MCF 10A (cell line): ENCODE measurements around the gene SYT14. TPM values are rescaled to one million over a fixed set of nuclear protein-coding genes. Genes with fewer than 3 reads are reported as not detected.

ENCODE experiments used
- BruUV-seq: library from RNA; stranded (reverse); fragments of 400-500 nt; replicated peaks from 2 replicates; lab custom pipeline; 2021; lab: Mats Ljungman, UMichigan
- CTCF ChIA-PET: fragments of 300-600 bp; sonication (Branson Sonifier 250); formaldehyde crosslinking; extraction: SDS; loops from one replicate; lab custom pipeline; 2021; ENCODE audit warnings: antibody characterized with exemption, inconsistent platforms; lab: Yijun Ruan, JAX
- POLR2A ChIA-PET: fragments of 300-600, 350-650 bp; sonication (Branson Sonifier 250); formaldehyde crosslinking; extraction: SDS; loops from one replicate; lab custom pipeline; 2020; ENCODE audit warnings: antibody characterized with exemption, inconsistent platforms; lab: Yijun Ruan, JAX
- DNase-seq: peaks from one replicate; pipeline ENCODE4 v3.0.0-alpha.2; 2018; ENCODE audit not compliant: unreplicated experiment
- H3K27ac Mint-ChIP-seq: one replicate; pipeline ENCODE4 v1.8.0; 2022; ENCODE audit warnings: mild to moderate bottlenecking, low read depth, mixed read lengths; ENCODE audit not compliant: unreplicated experiment
- H3K27me3 Mint-ChIP-seq: one replicate; pipeline ENCODE4 v1.8.0; 2022; ENCODE audit warnings: mixed read lengths; ENCODE audit not compliant: insufficient read depth, unreplicated experiment
- H3K36me3 Mint-ChIP-seq: one replicate; pipeline ENCODE4 v1.8.0; 2022; ENCODE audit warnings: mild to moderate bottlenecking, moderate library complexity, mixed read lengths; ENCODE audit not compliant: insufficient read depth, unreplicated experiment
- H3K4me1 Mint-ChIP-seq: one replicate; pipeline ENCODE4 v1.8.0; 2022; ENCODE audit warnings: mixed read lengths; ENCODE audit not compliant: insufficient read depth, unreplicated experiment
- H3K4me3 Mint-ChIP-seq: one replicate; pipeline ENCODE4 v1.8.0; 2022; ENCODE audit warnings: mild to moderate bottlenecking, moderate library complexity, mixed read lengths; ENCODE audit not compliant: unreplicated experiment
- H3K9me3 Mint-ChIP-seq: one replicate; pipeline ENCODE4 v1.8.0; 2022; ENCODE audit warnings: mixed read lengths; ENCODE audit not compliant: unreplicated experiment
- CTCF ChIP-seq: fragments of 200-600 bp; IDR thresholded peaks from one replicate; pipeline ENCODE4 v1.8.0; 2022; ENCODE audit warnings: antibody characterized with exemption, mild to moderate bottlenecking; ENCODE audit not compliant: unreplicated experiment
- intact Hi-C: fragments of 100-400 bp; cut with micrococcal nuclease; formaldehyde crosslinking; loops from 2 replicates; pipeline ENCODE4 v1.14.1; 2022
- total RNA-seq: library from RNA; stranded (reverse); gene quantifications from 2 replicates; pipeline ENCODE4 v1.2.3, GENCODE V29; 2022

The SYT14 gene
- total RNA-seq, 1 experiment from 2014 or later, result 0.79 TPM

DNA sequence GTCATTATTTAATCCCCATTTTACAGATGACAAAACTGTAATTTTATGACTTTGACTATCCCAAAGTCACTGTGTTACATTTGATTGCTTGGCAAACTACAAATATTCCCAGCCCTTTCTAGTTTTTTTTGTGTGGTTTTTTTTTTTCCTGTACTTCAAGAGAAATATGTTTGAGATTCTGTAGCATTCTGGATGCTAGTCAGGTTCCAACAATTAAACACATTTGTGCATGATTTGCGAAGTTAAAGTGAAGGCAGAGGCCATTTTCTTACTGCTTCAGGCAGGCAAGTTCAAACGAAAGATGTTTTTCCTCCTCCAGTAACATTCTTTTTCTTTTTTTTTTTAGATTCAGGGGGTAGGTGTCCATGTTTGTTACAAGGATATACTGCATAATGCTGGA, 186.7 kb downstream of the SYT14 start:
- Mint-ChIP-seq H3K36me3 (no peaks in the 10 kb centered on the region), H3K27ac (no peak overlapping the region), H3K4me3 (no peak overlapping the region), H3K27me3 (peaks cover 18% of the 10 kb centered on the region), H3K9me3 (no peaks in the 10 kb centered on the region), H3K4me1 (peaks cover 17% of the 10 kb centered on the region)
- BruUV-seq, result no TSS peak
- ChIA-PET CTCF (interaction anchor here (0.6 to 2.7 kb wide), 4 partner anchors 9 to 163 kb away, joined by 3 to 13 read pairs (median 4); no protein-coding TSS in a partner anchor), POLR2A (no interaction called here)
- intact Hi-C loops, result no loop called here
- no peak for TF ChIP-seq CTCF
- DNase-seq, result no peak

GRCh38 chr1:210125143-210125542, 187.1 kb downstream of the SYT14 start:
- Mint-ChIP-seq H3K4me3 (no peak overlapping the region), H3K4me1 (peaks cover 17% of the 10 kb centered on the region), H3K9me3 (no peaks in the 10 kb centered on the region), H3K36me3 (no peaks in the 10 kb centered on the region), H3K27me3 (peaks cover 18% of the 10 kb centered on the region), H3K27ac (no peak overlapping the region)
- no peak for DNase-seq
- CTCF ChIA-PET, result interaction anchor here (1.5 to 2.7 kb wide), 3 partner anchors 9 to 20 kb away, joined by 4 to 13 read pairs (median 5); no protein-coding TSS in a partner anchor
- intact Hi-C loops, result no loop called here
- no TSS peak for BruUV-seq
- TF ChIP-seq CTCF, result no peak
- POLR2A ChIA-PET, result no interaction called here

- H3K4me1 Mint-ChIP-seq, result peaks cover 5% of the 10 kb centered on the region
Observed at GRCh38 chr1:210129092-210129491, 191.1 kb downstream of the SYT14 start.

GRCh38 chr1:210129759-210130158, 191.7 kb downstream of the SYT14 start:
- H3K9me3 Mint-ChIP-seq, result no peaks in the 10 kb centered on the region
- H3K36me3 Mint-ChIP-seq, result no peaks in the 10 kb centered on the region
- peaks cover 44% of the 10 kb centered on the region for H3K27me3 Mint-ChIP-seq
- TF ChIP-seq CTCF, result no peak
- H3K4me1 Mint-ChIP-seq, result no peaks in the 10 kb centered on the region
- BruUV-seq, result no TSS peak
- H3K27ac Mint-ChIP-seq, result no peak overlapping the region
- ChIA-PET CTCF (interaction anchor here (0.6 to 3.0 kb wide), 7 partner anchors 9 to 272 kb away, joined by 3 to 17 read pairs (median 3); no protein-coding TSS in a partner anchor), POLR2A (interaction anchor here (0.6 kb wide), 2 partner anchors 14 to 257 kb away, joined by 3 read pairs; no protein-coding TSS in a partner anchor)
- no peak overlapping the region for H3K4me3 Mint-ChIP-seq
- intact Hi-C loops, result no loop called here
- peak; percentile 23 for DNase-seq

More at GRCh38 chr1:210129092-210129491, 191.1 kb downstream of the SYT14 start:
- no peak for TF ChIP-seq CTCF
- no peaks in the 10 kb centered on the region for H3K9me3 Mint-ChIP-seq
- no TSS peak for BruUV-seq
- CTCF ChIA-PET, result interaction anchor here (0.6 to 3.0 kb wide), 9 partner anchors 11 to 246 kb away, joined by 3 to 17 read pairs (median 3); no protein-coding TSS in a partner anchor
- intact Hi-C loops, result no loop called here
- DNase-seq, result no peak
- no peak overlapping the region for H3K4me3 Mint-ChIP-seq
- peaks cover 37% of the 10 kb centered on the region for H3K27me3 Mint-ChIP-seq
- no peaks in the 10 kb centered on the region for H3K36me3 Mint-ChIP-seq
- H3K27ac Mint-ChIP-seq, result no peak overlapping the region
- POLR2A ChIA-PET, result interaction anchor here (0.6 to 0.8 kb wide), 3 partner anchors 166 to 260 kb away, joined by 3 to 4 read pairs (median 3); no protein-coding TSS in a partner anchor
